Measurements from ENCODE around the gene AKAP10.
"Not testable (repeated sequence)": the region's sequence is repeated elsewhere in the genome, so short reads cannot be mapped to it uniquely, and the experiment has no call there.

The AKAP10 gene

GRCh38 chr17:19979917-19980770 is 2.5 kb upstream of the AKAP10 start:
- no peak for DNase-seq

- DNase-seq = no peak
Observed at GRCh38 chr17:19978805-19979211, 1.2 kb upstream of the AKAP10 start.

DNA sequence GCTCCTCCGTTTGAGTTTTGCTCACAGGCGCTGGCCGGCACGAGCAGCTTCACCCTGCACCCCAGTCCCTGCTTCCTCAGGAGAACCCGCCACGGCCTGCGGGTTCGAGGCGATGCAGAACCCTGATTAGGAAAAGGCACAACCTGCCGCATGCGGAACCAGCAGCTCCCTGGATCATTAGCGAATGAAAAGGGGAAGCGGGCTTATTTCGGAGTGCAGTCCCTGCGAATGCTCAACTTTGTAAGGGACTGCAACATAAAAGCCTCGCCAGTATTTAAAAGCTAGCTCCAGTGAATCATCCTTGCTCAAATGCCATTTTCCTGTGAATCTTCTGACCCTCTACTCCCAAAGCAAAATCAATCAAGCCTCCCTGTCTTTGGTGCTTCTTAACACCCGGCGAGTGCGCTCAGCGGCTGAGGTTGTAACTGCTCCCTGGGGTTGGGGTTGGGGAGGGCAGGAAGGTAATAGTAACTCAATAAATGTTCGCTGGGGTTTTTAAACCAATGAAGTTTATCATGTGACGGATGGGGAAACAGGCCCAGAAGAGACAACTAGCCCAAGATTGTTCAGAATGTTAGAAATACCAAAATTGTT is 678 bp upstream of the AKAP10 start:
- no peak for DNase-seq

GRCh38 chr17:19975601-19976000 is 2.0 kb downstream of the AKAP10 start:
- no peak for DNase-seq

GRCh38 chr17:19973156-19973555 is 4.5 kb downstream of the AKAP10 start:
- no peak for DNase-seq

DNA sequence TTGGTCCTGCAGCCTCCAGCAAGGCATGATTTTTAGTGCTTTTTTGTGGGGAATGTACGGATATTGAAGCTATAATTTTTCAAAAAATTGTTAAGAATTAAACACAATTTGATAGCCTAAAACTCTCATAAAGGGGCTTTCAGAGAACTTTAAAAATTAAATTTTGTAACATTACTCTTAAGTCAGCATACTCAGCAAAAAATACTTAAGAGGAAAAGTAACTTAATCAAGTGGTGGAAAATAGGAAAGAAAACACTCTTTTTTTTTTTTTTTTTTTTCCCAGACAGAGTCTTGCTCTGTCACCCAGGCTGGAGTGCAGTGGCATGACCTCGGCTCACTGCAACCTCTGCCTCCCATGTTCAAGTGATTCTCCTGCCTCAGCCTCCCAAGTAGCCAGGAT is 14.7 kb downstream of the AKAP10 start:
- DNase-seq = not testable (repeated sequence)

GRCh38 chr17:19958023-19958422 is 19.6 kb downstream of the AKAP10 start:
- no peak for DNase-seq

DNA sequence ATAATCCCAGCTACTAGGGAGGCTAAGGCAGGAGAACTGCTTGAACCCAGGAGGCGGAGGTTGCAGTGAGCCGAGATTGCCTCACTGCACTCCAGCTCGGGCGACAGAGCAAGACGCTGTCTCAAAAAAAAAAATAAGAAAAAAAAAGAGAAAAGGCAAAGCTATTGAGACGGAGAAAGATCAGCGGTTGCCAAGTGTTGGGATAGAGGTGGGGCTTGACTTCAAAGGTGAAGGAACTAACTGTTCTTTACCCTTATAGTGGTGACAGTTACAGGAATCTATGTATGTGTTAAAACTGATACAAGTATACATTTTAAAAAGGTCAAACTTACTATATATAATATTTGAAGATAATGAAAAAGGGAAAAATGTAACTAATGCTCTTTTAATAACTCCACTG is 22.5 kb downstream of the AKAP10 start:
- no peak for DNase-seq

DNA sequence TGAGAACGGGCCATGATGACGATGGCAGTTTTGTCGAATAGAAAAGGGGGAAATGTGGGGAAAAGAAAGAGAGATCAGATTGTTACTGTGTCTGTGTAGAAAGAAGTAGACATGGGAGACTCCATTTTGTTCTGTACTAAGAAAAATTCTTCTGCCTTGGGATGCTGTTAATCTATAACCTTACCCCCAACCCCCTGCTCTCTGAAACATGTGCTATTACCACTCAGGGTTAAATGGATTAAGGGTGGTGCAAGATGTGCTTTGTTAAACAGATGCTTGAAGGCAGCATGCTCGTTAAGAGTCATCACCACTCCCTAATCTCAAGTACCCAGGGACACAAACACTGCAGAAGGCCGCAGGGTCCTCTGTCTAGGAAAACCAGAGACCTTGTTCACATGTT is 26.2 kb downstream of the AKAP10 start:
- not testable (repeated sequence) for DNase-seq

DNA sequence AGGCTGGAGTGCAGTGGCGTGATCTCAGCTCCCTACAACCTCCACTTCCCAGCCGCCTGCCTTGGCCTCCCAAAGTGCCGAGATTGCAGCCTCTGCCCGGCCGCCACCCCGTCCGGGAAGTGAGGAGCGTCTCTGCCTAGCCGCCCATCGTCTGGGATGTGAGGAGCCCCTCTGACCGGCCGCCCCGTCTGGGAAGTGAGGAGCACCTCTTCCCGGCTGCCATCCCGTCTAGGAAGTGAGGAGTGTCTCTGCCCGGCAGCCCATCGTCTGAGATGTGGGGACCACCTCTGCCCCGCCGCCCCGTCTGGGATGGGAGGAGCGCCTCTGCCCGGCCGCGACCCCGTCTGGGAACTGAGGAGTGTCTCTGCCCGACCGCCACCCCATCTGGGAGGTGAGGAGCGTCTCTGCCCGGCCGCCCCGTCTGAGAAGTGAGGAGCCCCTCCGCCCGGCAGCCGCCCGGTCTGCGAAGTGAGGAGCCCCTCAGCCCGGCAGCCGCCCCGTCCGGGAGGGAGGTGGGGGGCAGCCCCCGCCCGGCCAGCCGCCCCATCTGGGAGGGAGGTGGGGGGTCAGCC is 26.9 kb downstream of the AKAP10 start:
- not testable (repeated sequence) for DNase-seq

DNA sequence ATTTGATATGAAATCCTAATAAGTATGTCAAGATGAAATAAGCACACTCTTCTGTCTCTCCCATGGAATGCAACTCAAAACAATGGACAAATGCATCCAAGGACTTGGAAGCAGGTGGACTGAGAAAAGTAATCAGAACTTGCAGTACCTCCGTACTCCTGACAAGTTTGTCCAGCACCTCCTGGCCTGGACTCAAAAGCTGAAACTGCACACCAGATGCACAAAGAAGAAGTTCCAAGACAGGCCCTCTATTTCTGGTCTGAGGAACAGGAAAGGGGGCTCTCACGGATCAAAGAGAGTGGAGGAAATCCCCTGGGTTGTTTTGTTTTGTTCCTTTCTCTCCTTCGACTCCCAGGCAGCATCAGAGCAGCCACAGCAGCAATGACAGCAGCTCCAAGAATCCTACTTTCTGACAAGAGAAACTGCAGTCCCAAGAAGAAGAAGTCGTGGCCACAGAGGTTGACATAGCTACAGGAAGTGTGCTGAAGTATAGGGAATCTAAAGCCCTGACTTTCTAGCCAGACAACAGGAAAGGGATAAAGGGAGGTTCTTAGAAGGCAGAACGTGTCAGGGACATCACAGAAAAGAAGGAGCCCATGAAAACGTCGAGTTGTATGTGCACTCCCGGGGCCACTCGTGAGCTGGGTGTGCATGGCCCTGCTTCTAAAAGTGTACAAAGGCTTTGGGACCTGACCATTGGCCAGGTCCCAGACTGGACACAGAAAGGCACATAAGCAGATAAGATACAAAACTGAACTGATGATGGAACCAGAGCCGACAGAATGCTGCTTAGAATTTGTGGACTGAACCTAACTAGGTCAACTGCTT is 29.3 kb downstream of the AKAP10 start:
- no peak for DNase-seq

GRCh38 chr17:19946921-19947320 is 30.7 kb downstream of the AKAP10 start:
- DNase-seq = no peak

GRCh38 chr17:19945009-19945626 is 32.5 kb downstream of the AKAP10 start:
- no peak for DNase-seq

DNA sequence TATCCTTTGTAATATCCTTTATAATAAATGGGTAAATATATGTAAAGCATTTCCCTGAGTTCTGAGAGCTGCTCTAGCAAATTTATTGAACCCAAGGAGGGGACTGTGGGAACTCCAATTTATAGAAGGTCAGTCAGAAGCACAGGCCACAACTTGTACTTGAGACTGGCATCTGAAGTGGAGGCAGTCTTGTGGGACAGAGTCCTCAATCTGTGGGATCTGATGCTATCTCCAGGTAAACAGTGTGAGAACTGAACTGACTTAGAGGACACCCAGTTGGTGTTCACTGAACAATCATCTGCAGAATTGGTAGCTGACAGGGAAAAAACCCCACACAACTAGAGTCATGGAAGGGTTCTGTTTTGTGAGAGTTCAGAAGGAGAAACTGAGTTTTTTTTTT is 34.0 kb downstream of the AKAP10 start:
- DNase-seq = no peak

GRCh38 chr17:19943026-19943425 is 34.6 kb downstream of the AKAP10 start:
- DNase-seq = no peak

DNA sequence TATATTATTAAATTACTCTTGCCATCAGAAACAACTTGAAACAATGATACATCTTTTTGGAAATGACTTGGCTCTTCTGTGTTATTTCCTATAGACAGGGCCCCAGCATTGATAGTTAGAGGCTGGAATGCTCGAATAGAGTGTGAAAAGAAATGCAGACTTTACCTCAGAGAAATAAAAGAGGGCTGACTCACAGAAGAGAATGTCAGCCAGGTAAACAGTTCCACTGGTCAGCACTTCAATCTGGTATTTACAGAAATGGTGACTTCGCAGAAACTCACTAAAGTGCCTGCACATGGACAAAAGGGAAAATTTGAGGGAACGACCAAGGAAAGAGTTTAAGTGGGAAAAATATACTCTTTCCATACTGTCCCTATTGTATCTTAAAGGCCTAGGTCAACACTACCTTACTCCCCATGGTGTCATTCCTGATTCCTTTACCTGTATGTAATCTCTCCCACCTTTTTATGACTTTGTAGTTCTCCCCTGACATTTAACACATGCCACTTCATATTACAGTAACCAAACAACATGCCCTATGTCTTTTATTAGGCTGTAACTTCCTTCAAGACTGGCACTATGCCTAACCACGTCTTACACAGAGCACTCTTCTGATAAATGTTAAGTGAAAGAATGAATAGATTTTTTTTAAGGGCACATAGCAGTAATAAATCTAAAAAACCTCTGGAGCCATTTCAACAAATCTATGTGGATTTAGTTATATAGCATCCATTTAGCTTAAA is 36.7 kb downstream of the AKAP10 start:
- DNase-seq = no peak

GRCh38 chr17:19939993-19940721 is 37.5 kb downstream of the AKAP10 start:
- DNase-seq = no peak

DNA sequence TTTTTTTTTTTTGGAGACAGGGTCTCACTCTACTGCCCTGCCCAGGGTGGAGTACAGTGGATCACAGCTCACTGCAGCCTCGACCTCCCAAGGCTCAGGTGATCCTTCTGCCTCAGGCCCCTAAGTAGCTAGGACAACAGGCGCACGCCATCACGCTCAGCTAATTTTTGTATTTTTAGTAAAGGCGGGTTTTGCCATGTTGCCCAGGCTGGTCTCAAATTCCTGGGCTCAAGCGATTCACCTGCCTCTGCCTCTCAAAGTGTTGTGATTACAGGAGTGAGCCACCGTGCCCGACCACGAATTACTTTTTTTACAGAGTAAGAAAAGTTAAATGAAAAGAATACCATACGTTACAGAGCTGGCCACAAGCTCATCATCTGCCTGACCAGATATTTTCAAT is 38.9 kb downstream of the AKAP10 start:
- DNase-seq = no peak

DNA sequence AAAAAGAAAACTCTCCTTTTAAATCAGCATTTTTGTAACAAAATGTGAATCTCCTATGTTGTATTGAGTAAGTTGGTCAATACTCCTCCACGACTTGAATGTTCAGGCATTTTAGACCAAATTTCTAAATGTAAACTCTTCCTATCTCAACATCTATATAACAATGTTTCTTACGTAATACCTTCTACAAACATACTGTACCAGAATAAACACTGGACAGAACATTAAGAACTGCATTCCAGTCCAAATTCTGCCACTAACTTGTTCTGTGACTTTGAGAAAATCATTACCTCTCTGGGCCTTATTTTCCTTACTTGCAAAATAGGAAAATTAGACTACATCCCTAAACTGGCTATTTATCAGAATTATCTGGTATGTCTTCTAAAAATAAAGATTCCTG is 40.1 kb downstream of the AKAP10 start:
- DNase-seq = no peak

GRCh38 chr17:19935169-19935568 is 42.5 kb downstream of the AKAP10 start:
- no peak for DNase-seq

- no peak for DNase-seq
Observed at GRCh38 chr17:19933628-19934027, 44.0 kb downstream of the AKAP10 start.

All from SHP77 (cell line).